ENCODE data around the gene BST2. TPM values are rescaled to one million over a fixed set of nuclear protein-coding genes. Genes with fewer than 3 reads are reported as not detected.

BST2 gene, protein sequence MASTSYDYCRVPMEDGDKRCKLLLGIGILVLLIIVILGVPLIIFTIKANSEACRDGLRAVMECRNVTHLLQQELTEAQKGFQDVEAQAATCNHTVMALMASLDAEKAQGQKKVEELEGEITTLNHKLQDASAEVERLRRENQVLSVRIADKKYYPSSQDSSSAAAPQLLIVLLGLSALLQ
- 0.10 to 0.14 TPM in 2 of 5 replicates, not detected in the others for total RNA-seq (2022; extraction: Qiagen RNA extraction; ENCODE audit: low read depth)

DNA sequence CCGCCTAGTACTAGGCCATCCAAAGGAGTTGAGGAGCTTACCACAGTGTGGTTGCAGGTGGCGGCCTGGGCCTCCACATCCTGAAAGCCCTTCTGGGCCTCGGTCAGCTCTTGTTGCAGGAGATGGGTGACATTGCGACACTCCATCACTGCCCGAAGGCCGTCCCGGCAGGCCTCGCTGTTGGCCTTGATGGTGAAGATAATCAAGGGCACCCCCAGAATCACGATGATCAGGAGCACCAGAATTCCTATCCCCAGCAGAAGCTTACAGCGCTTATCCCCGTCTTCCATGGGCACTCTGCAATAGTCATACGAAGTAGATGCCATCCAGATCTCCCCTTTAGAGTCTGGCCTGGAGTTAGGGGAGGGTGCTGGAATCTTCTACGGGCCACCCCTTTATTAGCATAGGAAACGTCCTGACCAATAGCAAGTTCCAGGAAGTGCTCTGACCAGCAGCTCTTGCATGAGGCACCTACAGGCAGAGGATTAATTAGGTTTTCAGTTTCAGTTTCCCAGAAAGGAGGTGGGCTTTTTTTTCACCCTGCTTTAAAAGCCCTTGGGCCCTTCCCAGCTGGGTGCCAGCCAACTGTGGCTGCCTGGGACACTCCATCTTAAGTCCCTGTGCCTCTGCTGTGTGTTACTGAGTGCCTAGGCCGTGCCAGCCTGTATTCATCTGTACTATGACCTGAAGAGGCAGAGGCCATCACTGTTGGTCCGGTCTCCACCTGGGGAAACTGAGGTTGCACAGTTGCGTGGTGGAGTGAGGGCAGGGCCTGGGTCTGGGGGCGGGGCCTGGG lies at the start of gene BST2:
TSS of gene BST2 (minus strand) at position 381 of the 796 bp plus-strand sequence. CDS start at position 326, 55 bp downstream.

GRCh38 chr19:17448131-17448967 lies 42.9 kb upstream of the BST2 start, which contains the start of gene TMEM221:
Gene TMEM221, minus strand, starts transcription at chr19:17448668. Its CDS starts 206 bp downstream, at chr19:17448462.

DNA sequence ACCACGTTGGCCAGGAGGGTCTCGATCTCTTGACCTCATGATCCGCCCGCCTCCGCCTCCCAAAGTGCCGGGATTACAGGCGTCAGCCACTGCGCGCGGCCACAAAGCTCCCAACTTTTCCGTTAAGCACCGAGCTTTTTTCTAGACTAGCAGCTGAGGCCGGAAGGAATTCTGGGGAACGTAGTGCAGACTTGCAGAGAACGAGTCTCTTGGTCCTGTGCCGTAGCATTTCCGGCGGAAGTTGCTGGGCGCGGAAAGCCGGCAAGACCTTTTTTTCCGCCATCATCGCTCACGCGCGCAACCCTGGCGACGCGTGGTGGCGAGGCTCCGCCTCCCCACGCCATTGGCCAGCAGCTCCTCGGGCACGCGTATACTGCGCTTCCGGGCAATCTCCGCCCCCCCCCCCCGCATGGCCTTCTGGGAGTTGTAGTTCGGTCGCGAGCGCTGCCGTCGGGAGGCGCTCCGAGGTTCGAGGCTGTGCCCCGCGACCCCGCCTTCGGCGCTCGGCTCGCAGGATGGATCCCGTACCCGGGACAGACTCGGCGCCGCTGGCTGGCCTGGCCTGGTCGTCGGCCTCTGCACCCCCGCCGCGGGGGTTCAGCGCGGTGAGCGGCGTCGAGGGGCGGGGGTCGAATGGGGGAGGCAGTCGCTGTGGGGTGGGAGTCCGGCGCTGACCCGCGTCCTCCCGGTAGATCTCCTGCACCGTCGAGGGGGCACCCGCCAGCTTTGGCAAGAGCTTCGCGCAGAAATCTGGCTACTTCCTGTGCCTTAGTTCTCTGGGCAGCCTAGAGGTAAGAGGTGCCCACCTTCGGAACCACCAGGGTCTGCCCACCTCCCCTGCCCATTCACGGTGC lies 14.4 kb upstream of the BST2 start, which contains the start of gene MVB12A:
TSS of gene MVB12A (plus strand) at position 427 of the 854 bp plus-strand sequence. CDS start at position 516, 89 bp downstream.

GRCh38 chr19:17393914-17394313 lies 11.5 kb downstream of the BST2 start, which contains the start of gene CCDC194:
Gene CCDC194, minus strand, starts transcription at chr19:17394196. Its CDS starts 38 bp downstream, at chr19:17394158.

DNA sequence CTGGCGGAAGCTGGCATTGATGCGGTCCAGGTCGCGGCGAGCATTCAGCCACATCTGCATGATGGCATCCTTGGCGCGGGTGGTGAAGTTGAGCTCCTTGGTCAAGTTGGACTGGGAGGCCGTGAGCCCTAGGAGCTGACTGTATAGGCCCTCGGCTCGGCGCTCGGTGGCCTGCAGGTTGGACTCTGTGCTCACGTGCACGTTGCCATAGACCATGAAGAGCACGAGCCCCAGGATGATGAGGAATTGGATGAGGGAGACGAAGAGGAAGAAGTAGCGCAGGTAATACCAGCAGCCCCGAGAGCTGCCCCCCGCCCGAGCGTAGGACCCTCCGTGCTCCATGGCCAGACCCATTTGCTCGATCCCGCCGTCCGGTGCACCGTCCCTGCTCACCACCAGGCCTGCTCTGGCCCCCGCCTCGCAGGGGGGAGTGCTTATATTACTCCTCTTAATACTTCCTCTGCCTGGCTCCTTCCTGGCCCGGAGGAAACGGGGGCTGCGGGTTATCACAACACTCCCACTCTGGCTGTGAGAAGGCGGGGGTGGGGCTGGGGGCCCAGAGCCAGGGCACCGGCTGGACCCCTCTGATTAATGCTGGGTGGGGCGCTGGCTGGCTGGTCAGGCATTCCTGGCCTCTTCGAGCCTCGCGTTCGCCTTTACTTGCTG lies 28.4 kb downstream of the BST2 start, which contains the start of gene PLVAP:
TSS of gene PLVAP (minus strand) at position 408 of the 666 bp plus-strand sequence. CDS start at position 354, 54 bp downstream.

Other genes starting within 250 kb of the BST2 start
- gene USE1, start 190.3 kb downstream of the BST2 start, total RNA-seq (2022; extraction: Qiagen RNA extraction; ENCODE audit: low read depth) = 13.2 to 17.2 TPM (median 16.4 TPM) in 5 replicates
- gene OCEL1, start 179.4 kb downstream of the BST2 start, total RNA-seq (2022; extraction: Qiagen RNA extraction; ENCODE audit: low read depth) = 9.6 to 12.2 TPM (median 12.0 TPM) in 5 replicates
- 23.8 to 61.8 TPM (median 55.3 TPM) in 5 replicates for gene NR2F6, start 159.7 kb downstream of the BST2 start, total RNA-seq (2022; extraction: Qiagen RNA extraction; ENCODE audit: low read depth)
- not detected in 5 replicates for gene USHBP1, start 140.9 kb downstream of the BST2 start, total RNA-seq (2022; extraction: Qiagen RNA extraction; ENCODE audit: low read depth)
- gene BABAM1, start 138.2 kb downstream of the BST2 start, total RNA-seq (2022; extraction: Qiagen RNA extraction; ENCODE audit: low read depth) = 61.0 to 67.8 TPM (median 65.2 TPM) in 5 replicates
- 0.30 to 0.94 TPM (median 0.66 TPM) in 5 replicates for gene ANKLE1, start 123.7 kb downstream of the BST2 start, total RNA-seq (2022; extraction: Qiagen RNA extraction; ENCODE audit: low read depth)
- 2.6 to 3.8 TPM (median 3.4 TPM) in 5 replicates for gene ABHD8, start 102.2 kb downstream of the BST2 start, total RNA-seq (2022; extraction: Qiagen RNA extraction; ENCODE audit: low read depth)
- 69.3 to 104 TPM (median 95.7 TPM) in 5 replicates for gene MRPL34, start 99.8 kb downstream of the BST2 start, total RNA-seq (2022; extraction: Qiagen RNA extraction; ENCODE audit: low read depth)
- gene DDA1, start 96.1 kb downstream of the BST2 start, total RNA-seq (2022; extraction: Qiagen RNA extraction; ENCODE audit: low read depth) = 66.5 to 75.4 TPM (median 69.7 TPM) in 5 replicates
- 2.8 to 4.7 TPM (median 4.0 TPM) in 5 replicates for gene ANO8, start 70.8 kb downstream of the BST2 start, total RNA-seq (2022; extraction: Qiagen RNA extraction; ENCODE audit: low read depth)
- gene GTPBP3, start 68.1 kb downstream of the BST2 start, total RNA-seq (2022; extraction: Qiagen RNA extraction; ENCODE audit: low read depth) = 15.7 to 23.4 TPM (median 21.9 TPM) in 5 replicates
- not detected in 5 replicates for gene PLVAP, start 28.3 kb downstream of the BST2 start, total RNA-seq (2022; extraction: Qiagen RNA extraction; ENCODE audit: low read depth)
- gene CCDC194, start 11.4 kb downstream of the BST2 start, total RNA-seq (2022; extraction: Qiagen RNA extraction; ENCODE audit: low read depth) = not detected in 5 replicates
- gene MVB12A, start 14.4 kb upstream of the BST2 start, total RNA-seq (2022; extraction: Qiagen RNA extraction; ENCODE audit: low read depth) = 28.2 to 42.0 TPM (median 39.8 TPM) in 5 replicates
- gene TMEM221, start 43.0 kb upstream of the BST2 start, total RNA-seq (2022; extraction: Qiagen RNA extraction; ENCODE audit: low read depth) = 0.56 to 0.92 TPM (median 0.74 TPM) in 5 replicates
- not detected in 5 replicates for gene NXNL1, start 55.3 kb upstream of the BST2 start, total RNA-seq (2022; extraction: Qiagen RNA extraction; ENCODE audit: low read depth)
- gene SLC27A1, start 64.9 kb upstream of the BST2 start, total RNA-seq (2022; extraction: Qiagen RNA extraction; ENCODE audit: low read depth) = 2.0 to 3.4 TPM (median 2.8 TPM) in 5 replicates
- gene PGLS, start 106.0 kb upstream of the BST2 start, total RNA-seq (2022; extraction: Qiagen RNA extraction; ENCODE audit: low read depth) = 43.1 to 77.3 TPM (median 74.1 TPM) in 5 replicates
- 56.1 to 75.0 TPM (median 69.7 TPM) in 5 replicates for gene COLGALT1, start 150.0 kb upstream of the BST2 start, total RNA-seq (2022; extraction: Qiagen RNA extraction; ENCODE audit: low read depth)